ENCODE data around the gene RTN4R.

Gene RTN4R

DNA sequence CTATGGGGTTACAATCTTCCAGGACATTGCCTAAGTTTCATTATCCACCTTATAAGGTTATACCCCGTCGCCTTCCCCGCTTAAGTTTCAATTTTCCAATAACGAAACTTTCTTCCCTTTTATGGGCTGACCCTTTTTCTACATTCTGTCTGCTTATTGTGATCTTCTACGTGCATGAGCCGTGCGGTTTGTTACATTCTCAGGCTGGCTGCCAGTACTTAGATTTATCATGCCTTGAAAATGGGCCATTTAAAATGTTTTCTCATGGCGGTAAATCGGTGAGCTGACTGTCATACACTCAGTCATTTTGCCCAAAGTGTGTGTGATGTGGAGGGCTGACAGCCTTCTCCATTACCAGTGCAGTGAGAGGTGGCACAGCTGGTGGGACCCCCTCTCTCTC, 28.5 kb upstream of the RTN4R start:
- TF ChIP-seq, protein P1, sequence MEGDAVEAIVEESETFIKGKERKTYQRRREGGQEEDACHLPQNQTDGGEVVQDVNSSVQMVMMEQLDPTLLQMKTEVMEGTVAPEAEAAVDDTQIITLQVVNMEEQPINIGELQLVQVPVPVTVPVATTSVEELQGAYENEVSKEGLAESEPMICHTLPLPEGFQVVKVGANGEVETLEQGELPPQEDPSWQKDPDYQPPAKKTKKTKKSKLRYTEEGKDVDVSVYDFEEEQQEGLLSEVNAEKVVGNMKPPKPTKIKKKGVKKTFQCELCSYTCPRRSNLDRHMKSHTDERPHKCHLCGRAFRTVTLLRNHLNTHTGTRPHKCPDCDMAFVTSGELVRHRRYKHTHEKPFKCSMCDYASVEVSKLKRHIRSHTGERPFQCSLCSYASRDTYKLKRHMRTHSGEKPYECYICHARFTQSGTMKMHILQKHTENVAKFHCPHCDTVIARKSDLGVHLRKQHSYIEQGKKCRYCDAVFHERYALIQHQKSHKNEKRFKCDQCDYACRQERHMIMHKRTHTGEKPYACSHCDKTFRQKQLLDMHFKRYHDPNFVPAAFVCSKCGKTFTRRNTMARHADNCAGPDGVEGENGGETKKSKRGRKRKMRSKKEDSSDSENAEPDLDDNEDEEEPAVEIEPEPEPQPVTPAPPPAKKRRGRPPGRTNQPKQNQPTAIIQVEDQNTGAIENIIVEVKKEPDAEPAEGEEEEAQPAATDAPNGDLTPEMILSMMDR (IDR thresholded peaks at IDR 0.05; ENCODE audit: low read depth, low read length) = no peak
- no peak for DNase-seq (ENCODE audit: extremely low read depth, low read depth)

DNA sequence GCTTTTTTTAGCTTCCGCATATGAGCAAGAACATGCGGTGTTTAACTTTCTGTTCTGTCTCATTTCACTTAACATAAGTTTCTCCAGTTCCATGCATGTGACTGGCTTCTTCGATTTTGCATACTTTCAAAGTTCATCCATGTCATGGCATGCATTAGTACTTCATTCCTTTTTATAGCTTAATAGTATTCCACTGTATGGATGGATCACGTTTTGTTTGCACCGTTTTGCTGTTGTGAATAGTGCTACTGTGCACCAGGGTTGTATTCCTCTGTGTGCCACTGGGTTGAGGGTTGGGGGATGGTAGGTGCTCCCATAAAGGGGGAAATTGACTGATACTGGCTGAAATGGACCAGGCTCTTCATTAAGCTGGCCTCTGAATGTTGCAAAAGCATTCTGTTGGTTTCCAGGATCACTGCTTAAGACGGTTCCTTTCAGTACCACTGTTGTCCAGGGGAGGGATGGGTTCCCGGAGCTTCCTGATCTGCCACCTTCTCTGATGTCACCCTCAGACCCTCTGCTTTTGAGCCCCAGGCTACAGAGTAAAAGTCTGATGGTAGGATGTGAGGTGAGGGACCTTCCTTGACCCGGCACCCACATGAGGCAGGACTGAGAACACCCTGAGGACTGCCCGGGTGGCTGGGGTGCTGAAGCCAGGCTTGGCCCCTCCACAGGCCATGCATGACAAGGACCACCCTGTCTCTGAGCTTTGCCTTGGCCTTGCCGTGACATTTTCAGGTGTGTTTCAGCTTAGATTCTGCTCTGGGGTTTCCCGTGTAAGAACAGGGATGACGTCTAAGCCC, 27.3 kb upstream of the RTN4R start:
- TF ChIP-seq, protein P1 (IDR thresholded peaks at IDR 0.05; ENCODE audit: low read depth, low read length) = no peak
- DNase-seq (ENCODE audit: extremely low read depth, low read depth) = no peak

DNA sequence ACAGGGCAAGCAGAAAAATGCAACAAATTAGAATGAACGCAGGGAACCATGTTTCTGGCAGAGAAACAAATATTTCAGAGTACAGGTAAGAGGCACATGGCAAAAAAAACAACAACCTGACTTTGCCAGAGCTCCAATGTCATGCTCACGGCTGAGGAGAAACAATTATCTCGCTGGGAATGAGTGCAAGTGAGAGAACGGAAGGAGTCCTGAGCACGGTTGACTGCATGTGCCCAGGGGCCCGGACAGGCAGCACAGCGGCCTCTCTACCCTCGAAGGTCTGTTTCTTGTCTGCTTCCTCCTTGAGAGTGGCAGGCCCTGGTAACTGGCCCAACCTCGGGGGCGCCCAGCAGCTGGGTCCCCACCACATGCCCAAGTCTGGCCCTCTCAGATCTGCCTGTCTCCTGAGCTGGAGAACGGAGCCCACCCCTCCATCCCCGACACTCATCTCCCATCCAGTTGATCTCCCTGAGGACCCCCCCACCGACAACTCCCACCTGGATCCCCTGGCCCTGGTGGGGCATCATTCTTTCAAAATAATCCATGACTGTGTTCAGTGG, 24.6 kb upstream of the RTN4R start:
- TF ChIP-seq, protein P1 (IDR thresholded peaks at IDR 0.05; ENCODE audit: low read depth, low read length) = no peak
- DNase-seq (ENCODE audit: extremely low read depth, low read depth) = no peak

DNA sequence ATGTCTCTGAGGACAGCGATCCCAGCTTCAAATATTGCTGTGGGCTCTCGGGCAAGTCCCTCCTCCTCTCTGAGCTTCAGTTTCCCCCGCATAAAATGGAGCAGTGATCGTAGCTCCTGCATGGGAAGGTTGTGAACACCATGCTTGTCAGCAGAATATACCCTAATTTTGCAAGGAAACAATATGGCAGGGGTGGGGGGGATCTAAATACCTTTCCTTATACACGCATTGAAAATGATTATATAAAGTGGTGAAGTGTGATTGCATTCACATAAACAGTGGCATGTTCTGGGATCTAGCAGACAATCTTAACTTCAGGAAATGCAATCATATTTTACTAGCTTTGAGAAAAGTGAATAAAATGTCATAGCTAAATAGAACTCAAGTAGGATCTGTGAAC, 24.0 kb upstream of the RTN4R start:
- TF ChIP-seq, protein P1 (IDR thresholded peaks at IDR 0.05; ENCODE audit: low read depth, low read length) = no peak
- DNase-seq (ENCODE audit: extremely low read depth, low read depth) = no peak

DNA sequence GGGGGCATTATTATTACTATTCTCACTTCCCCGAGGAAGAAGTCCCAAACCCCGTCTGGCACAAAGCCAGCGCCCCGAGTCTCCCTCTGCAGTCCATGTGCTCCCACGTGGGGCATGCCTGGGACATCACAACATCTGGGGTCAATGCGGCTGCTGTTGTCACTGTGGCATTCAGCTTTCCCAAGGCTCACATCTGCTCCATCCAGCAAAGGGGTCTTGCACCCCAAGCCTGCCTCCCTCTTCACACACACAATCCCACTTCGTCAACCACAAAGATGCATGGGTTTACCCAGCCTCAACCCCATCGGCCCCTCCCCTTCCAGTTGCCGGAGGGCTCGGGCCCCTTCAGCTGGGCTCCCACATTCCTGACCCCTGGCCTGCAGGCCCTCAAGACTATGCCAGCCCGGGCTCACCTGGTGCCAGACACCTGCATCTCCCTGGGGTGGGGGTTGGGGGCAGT, 23.5 kb upstream of the RTN4R start:
- no peak for DNase-seq (ENCODE audit: extremely low read depth, low read depth)
- TF ChIP-seq, protein P1 (IDR thresholded peaks at IDR 0.05; ENCODE audit: low read depth, low read length) = no peak

DNA sequence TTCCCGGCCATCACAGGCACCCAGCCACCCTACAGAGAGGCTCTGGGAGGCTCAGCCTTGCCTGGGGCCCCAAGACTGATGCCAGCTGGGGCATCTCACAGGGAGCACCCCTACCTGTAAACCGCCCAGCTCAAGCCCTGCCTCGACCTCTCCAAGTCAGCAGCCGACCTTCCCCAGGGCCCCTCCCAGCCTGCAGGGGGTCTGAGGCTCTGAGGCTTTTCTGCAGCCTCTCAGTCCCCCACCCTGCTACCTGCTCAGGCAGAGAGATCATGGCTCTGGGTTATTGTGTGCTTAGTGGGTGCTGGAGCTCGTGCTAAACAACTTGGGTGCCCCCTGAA, 23.1 kb upstream of the RTN4R start:
- no peak for DNase-seq (ENCODE audit: extremely low read depth, low read depth)
- TF ChIP-seq, protein P1 (IDR thresholded peaks at IDR 0.05; ENCODE audit: low read depth, low read length) = no peak

DNA sequence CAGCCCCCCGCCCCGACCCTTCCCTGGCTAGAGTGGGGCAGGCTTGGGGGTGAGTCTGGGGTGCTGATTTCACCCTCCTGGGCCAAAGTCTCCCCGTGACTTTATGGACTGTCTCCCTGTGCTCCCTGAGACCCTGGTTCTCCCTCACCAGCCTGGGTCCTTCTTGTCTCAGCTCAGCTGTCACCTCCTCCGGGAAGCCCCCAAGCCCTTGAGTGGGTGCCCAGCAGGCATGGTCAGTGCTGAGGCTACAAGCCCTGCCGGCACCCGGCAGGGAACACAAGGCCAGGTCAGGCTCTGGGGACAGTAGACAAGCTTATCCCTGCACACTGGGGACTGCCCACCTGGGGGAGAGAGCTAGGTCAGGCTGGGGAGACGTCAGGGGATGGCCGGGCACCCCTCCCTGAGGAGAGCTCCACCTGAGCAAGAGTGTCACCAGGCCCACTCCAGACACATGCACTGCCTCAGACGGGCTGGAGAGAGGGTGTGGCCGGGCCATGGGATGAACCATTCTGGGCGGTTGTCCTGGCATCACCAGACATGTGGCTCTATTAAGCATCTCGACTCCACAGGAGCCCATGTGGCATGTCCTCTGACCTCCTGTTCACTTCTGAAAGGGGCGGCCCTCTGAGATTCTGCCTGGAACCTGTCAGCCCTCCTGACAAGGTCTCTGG, 22.6 kb upstream of the RTN4R start:
- DNase-seq (ENCODE audit: extremely low read depth, low read depth) = no peak
- TF ChIP-seq, protein P1 (IDR thresholded peaks at IDR 0.05; ENCODE audit: low read depth, low read length) = no peak

All from AG09319 (cell line).